CD4-positive, alpha-beta T cell treated with Interleukin-2 at 100 ng/mL for 4 hours (primary cell): ENCODE data around the gene KRT39.
"Not testable (repeated sequence)": the region's sequence is repeated elsewhere in the genome, so short reads cannot be mapped to it uniquely, and the experiment has no call there.

Experiments used
- DNase-seq: peaks from one replicate; pipeline ENCODE4 v3.0.0-alpha.2; 2020; ENCODE audit warnings: low spot score

Gene KRT39

DNA sequence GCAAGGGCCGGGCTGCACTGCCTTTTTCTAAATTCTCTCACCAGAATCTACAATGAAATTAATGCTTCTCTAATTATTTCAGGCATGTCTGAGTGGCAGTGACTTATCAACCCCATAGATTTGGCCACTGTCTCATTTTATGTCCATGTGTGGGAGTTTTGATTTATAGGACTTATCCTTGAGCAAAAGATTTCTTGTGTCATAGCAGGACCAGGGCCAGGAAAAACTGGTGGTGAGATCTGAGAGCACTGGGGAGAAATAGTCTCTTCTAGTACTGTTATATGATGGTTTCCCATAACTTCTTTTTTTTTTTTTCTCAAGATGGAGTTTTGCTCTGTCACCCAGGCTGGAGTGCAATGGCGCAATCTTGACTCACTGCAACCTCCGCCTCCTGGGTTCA, 27.8 kb downstream of the KRT39 start:
- DNase-seq: no peak

GRCh38 chr17:40937384-40937819, 29.3 kb downstream of the KRT39 start, which contains the start of gene KRT23:
Gene KRT23, minus strand, starts transcription at chr17:40937646. Its CDS starts 1,043 bp downstream, at chr17:40936603.
- DNase-seq: no peak

DNA sequence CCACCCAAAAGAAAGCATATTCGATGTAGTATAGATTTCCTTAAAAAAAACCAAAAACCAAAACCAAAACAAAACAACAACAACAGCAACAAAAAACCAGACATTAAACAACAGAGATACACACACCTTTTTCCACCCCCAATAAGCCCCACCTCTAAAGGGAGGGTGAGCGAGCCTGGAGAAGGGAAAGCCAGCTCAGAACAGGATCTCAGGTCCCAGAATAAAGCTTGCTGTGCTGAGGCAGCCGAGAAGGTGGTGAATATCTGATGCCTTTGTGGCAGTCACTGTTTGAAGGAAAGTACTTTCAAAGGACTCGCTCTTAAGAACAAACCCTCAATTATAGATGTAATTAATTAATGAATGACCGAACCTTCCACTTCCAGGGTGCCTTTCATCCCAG, 29.8 kb downstream of the KRT39 start:
- DNase-seq: no peak

DNA sequence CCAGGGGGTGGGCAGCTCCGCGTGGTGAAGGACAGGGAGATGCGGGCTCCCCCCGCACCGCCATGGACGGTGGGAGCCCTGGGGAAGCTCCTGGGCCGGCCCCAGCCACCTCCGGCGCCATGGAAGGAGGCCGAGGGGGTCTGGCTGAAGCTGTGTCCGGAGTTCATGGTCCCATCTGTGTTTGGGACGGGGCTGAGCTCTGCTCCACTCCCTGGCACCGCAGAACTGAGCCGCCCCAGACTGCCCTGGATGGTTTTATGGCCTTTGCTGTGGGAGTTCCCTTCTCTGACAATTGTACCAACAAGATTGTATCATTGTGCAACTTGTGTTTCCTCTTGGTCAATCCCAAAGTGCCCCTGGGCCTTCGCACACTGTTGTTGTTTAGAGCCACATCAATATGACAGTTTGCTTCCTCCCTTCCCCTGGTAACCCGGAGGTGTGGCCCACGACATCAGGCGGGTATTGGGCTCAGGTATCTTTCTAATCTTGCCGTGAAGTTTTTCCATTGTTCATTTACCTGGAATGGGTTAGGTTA, 30.2 kb downstream of the KRT39 start:
- DNase-seq: no peak

DNA sequence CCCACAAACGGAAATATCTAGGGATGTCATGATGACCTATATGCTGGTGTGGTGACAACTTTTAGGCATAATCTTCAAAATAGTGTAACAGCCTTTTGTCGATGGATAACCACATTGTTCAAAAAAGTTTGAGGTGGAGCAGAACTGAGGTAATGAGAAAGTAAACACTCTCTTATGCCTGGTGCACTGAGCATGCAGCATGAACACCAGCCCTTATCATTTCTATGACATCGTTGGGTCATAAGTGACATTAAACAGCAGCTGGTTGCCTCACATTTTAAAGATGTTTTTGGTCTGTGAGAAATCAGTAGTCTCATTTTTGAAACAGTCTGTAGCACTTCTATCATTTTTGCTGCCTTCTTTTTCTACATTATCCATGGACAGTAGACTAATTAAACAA, 31.1 kb downstream of the KRT39 start:
- no peak for DNase-seq

DNA sequence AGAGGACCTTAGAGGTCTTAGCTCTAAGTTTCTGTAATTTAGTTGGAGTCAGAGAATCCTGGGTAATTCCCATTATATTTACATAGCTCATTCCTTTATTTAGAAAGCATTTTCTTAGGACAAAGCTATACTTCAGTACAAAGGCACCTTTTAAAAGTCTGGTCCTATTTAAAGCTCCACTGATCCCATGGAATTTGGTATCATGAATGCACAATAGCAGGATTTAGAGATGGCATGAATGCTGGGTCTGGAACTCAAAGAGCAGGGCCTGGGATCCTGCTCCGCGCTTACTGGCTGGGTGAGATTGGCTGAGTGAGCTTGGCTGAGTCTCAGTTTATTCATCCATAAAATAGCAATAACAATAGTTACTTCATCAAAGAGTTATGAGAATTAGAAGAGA, 34.1 kb downstream of the KRT39 start:
- DNase-seq: no peak

GRCh38 chr17:40931311-40931710, 35.4 kb downstream of the KRT39 start:
- DNase-seq: no peak

GRCh38 chr17:40926341-40926740, 40.4 kb downstream of the KRT39 start:
- DNase-seq: no peak

- no peak for DNase-seq
Observed at GRCh38 chr17:40922239-40922638, 44.5 kb downstream of the KRT39 start.

DNA sequence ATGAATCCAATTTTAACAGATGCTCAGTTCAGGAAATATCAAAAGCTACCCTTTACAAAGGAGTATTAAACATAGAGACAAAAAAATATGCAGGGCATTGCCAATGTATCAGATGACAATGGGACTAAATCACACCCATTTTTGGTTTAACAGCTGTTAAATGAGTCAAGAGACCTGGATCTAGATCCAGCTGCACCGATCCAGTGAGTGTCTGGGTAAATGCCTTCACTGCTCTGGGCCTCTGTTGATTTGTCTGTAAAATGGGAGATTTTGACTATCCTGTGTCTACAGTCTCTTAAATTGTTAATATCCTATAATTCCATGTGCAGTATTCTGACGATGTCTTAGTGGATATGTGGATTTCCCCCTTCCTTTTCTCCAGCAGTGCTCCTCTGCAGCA, 45.7 kb downstream of the KRT39 start:
- DNase-seq: no peak

GRCh38 chr17:40917116-40917515, 49.6 kb downstream of the KRT39 start:
- not testable (repeated sequence) for DNase-seq

- no peak for DNase-seq
Observed at GRCh38 chr17:40916366-40916765, 50.4 kb downstream of the KRT39 start.

GRCh38 chr17:40915721-40916256, 51.0 kb downstream of the KRT39 start:
- DNase-seq: no peak

- DNase-seq: no peak
Observed at GRCh38 chr17:40915199-40915661, 51.5 kb downstream of the KRT39 start.

DNA sequence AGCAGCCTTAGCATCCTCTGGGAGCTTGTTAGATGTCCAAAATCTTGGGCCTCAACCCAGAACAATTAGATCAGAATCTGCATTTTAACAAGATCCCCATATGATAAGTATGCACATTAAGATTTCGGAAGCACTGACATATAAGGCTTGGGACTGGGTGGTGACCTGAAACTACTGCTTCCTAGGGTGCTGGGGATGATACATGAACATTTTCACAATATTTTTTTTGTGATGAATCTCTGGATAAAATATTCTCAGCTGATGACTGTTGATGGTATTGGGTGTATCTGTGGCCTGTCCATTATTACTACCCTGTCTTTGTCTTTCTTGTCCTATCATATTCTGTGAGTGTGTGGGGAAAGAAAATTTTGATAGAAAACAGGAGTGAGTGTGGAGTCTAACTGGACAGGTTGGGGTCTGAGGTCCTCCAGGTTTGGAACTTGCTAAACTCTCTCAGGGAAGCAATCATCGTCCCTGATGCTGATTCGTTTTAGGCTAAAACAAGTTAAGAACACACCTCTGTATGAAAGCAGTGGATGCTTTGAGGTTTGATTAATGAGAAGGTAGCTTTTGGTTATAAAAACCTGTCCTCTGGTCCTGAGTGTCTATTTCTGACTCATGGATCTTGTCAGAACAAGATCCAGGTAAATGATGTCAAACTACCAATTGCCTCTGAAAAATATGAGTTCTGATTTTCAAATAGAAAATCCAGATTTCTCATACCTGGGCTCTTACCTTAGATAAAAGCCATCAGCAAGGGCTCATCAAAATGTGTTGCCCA, 52.5 kb downstream of the KRT39 start:
- no peak for DNase-seq

- no peak for DNase-seq
Observed at GRCh38 chr17:40912486-40913210, 54.1 kb downstream of the KRT39 start.

DNA sequence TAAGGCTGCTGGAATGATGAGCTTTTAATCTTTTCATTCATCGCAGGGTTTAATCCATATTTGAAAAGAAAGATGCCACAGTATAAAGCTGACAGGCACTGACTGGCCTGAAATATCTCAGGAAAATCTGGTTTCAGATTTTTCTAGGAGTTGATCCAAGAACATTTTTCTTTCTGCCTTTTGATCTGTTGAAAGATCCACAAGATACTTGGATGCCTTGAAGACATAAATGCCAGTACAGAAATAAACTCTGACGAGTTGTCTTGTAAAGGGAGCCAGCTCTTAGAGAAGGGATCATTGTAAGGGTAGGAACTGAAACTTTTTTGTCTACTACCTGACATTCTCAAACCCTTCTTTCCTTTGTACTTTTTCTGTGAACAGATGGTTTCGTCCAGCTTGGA, 56.3 kb downstream of the KRT39 start:
- DNase-seq: no peak

GRCh38 chr17:40909755-40910154, 57.0 kb downstream of the KRT39 start:
- no peak for DNase-seq

DNA sequence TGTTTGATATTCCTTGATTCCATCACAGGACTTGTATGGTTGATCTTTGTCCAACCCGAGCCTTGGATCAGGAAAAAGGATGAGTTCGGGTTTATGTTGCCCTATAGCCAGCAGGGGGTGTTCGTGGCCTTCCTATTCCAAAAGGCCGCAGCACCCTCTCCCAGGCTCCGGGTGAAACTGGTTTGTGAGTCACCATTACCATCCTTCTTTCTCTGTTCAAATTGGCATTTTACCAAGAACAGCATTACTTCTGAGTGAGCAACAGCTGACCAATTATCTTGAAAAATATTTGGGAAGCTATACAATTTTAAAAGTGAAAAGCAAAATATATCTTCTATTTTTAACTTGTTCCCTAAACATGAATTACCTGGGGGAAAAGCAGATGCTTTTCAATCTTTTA, 57.4 kb downstream of the KRT39 start:
- DNase-seq: peak; percentile 77
